Sigmoid colon (tissue), 4 donors: ENCODE results near the gene AMBRA1.

ENCODE experiments used
- CTCF ChIP-seq, 4 experiments: fragments of 450-650 bp in 3 of 4; fragments of 200-600 bp in 1 of 4; IDR thresholded peaks; one replicate each; pipeline ENCODE4 v1.5.1; 2016 to 2019; ENCODE audit warnings: antibody characterized with exemption in 4 of 4, mild to moderate bottlenecking in 3 of 4, moderate library complexity in 2 of 4
- EP300 ChIP-seq, 4 donors: sonication (generic); formaldehyde crosslinking; IDR thresholded peaks; one replicate each; pipeline ENCODE4 v1.6.1; 2017; ENCODE audit warnings: antibody characterized with exemption in 4 of 4
- POLR2A ChIP-seq, 2 donors: fragments of 450-650 bp; IDR thresholded peaks; one replicate each; pipeline ENCODE4 v1.6.1; 2016; ENCODE audit warnings: antibody characterized with exemption in 2 of 2, mild to moderate bottlenecking in 2 of 2, moderate library complexity in 2 of 2

- TF ChIP-seq POLR2A (IDR thresholded peaks at IDR 0.05), result no peak
- no peak for TF ChIP-seq CTCF (IDR thresholded peaks at IDR 0.05)
- no peak for TF ChIP-seq EP300 (IDR thresholded peaks at IDR 0.05)
Measured at GRCh38 chr11:46565232-46565840, 28.5 kb downstream of the AMBRA1 start.
